Measurements from ENCODE around the gene ACTL7B.

GRCh38 chr9:108845947-108846346 lies 9.8 kb downstream of the ACTL7B start:
- TF ChIP-seq CTCF (IDR thresholded peaks at IDR 0.05) (no peak), POLR2A (IDR thresholded peaks at IDR 0.05) (no peak), POLR2AphosphoS5 (IDR thresholded peaks at IDR 0.05) (no peak), EP300 (IDR thresholded peaks at IDR 0.05) (no peak)
